ENCODE measurements around the gene CEP41.

The CEP41 gene, protein sequence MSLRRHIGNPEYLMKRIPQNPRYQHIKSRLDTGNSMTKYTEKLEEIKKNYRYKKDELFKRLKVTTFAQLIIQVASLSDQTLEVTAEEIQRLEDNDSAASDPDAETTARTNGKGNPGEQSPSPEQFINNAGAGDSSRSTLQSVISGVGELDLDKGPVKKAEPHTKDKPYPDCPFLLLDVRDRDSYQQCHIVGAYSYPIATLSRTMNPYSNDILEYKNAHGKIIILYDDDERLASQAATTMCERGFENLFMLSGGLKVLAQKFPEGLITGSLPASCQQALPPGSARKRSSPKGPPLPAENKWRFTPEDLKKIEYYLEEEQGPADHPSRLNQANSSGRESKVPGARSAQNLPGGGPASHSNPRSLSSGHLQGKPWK

DNA sequence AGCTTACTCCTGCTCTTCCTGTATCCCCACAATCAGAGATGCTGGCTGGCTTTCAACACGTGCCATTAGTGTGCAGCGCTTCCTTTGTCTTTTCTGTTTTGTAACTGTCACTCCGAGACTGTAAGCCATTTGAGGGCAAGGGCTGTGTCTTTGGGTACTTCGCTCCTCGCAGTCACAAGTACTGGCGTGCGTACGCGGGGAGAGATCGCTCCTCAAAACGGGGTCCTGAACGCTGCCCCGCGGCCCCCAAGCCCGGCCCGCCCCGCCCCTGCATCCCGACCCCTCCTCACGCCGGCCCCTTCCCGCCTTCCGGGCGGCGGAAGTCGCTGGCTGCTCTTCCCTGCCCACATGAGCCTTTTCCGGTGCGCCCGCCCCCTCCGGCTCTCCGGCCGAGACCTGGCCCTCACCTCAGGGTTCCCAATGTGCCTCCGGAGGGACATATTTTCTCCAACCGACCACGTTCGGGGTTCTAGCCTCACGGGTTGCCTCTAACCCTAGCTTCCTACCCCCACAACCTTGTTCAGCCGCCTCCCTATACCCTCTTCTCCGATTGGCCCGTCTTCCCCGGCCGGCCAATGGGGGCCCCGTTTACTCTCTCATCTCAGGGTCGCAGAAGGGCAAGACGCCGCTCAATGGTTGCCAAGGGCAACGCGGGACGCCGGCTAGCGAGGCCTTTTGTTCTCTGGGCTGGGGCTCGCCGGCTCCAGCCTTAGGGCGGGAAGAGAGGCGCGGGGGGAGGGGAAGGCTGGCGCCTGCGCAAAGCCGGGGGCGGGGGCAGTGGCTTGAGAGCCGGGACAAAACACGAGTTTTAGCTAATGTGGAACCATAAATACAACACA is at the start of gene CEP41:
TSS of gene CEP41 (minus strand) at position 490 of the 839 bp plus-strand sequence. CDS start at position 440, 50 bp downstream.
- peak; percentile 97 for DNase-seq

DNA sequence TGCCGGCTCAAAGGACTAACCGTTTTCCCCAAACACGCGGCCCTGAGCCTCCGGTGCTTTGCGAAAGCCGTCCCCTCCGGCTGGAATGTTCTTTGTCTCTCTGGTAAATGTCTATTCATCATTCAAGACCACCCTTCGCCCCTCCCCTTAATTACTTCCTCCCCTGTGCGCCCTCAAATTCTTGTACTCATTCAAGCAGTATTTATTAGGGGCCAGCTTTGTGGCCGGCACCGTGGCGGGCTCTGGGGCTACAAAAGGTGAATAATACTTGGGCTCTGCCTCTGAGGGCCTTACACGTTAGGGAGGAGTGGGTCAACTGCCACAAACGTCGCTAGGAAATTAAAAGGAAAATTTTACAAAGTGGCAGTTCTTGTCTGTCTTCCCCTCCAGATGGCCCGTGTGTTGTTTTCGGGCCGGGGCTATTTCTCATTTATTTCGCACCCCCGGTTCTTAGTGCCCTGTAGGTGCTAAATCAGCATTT is 49.5 kb upstream of the CEP41 start:
- no peak for DNase-seq

DNA sequence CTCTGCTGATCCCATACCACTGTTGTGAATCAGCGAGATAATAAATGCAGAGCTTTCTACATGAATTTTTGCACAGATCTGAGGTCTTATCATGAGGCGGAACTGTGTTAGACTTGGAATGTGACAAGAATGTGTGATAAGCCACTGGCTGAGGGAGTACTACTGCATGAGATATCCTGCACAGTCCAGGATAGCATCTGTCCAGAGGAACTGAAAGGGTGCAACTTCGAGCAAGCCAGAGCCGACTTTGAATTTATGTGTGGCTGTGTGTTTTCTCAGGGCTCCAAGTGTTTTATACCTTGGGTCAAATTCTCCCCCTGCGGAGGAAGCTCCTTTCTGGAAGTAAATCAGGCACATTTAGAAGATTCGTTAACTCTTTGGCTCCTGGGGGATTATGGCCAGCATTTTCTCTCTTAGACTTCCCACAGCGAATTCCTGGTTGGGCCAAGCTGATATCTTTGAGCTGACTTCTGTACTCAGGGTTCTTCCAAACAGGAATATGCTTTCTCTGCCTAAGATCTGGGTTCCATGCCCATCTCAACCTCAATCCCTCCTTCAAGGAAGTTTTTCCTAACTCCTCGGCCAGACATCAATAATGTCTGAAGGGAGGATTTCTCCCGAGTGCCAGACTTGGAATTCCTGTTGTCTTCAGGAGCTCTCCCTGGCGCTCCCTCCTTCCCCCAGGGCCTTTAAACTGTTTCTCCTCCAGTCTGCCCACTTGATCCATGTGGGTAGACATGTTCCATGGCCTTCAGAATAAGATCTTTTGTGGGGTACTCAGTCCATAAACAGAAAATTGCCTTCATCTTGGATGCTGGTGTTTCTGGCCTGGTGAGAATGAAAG is 48.5 kb upstream of the CEP41 start:
- no peak for DNase-seq

DNA sequence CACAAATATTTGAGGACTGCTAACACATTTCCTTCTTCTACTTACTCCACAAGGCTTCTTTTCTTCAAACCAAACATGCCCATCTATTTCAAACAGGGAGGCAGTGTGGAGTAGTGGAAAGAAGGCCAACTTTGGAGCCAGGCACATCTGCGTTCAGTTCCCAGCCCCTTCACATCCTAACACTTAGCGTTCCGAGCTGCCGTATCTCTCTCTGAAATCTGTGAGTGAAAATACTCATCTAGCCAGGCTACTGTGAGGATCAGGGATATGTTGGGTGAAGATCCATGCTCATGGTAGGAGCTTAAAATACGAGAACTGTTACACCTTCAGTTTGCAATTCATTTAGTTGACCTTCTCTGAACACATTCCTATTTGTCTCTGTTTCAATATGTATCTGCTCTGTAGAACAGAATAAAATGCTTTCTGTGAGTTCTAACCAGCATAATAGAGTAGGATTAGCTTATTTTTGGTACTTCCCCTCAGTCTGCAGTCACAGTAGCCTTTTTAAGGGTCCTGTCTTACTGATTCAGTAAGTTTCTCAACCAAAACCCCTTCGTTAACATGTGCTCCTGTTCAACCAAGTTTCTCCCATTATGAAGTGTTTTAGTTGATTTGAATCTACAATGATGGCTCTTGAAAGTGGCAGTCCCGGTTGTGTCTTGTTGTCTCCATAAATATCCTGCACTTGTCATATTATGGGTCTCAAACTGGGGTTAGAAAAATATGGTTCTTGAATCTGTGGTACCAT is 47.8 kb upstream of the CEP41 start:
- DNase-seq: no peak

DNA sequence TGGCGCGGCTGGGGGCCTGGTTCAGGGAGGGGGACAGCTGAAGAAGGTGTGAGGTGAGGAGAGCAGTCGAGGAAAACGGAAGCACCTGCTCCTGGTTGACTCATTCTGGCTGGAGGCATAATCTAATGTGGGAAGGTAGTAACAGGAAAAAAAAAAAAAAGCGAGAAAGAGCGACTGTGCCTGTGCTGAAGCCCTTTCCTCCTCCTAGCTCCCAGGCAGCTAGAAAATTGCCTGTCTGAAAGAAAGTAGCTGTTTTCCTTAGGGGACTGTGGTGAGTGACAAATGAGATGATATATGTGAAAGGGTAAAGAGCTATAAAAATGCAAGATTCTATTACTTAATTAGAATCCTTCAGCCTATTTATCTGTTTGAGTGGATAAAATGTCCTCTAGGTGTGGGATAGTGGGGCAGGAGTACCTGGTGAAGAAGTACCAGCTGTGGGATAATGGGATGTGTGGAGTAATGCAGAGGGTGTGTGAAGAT is 46.2 kb upstream of the CEP41 start:
- no peak for DNase-seq

DNA sequence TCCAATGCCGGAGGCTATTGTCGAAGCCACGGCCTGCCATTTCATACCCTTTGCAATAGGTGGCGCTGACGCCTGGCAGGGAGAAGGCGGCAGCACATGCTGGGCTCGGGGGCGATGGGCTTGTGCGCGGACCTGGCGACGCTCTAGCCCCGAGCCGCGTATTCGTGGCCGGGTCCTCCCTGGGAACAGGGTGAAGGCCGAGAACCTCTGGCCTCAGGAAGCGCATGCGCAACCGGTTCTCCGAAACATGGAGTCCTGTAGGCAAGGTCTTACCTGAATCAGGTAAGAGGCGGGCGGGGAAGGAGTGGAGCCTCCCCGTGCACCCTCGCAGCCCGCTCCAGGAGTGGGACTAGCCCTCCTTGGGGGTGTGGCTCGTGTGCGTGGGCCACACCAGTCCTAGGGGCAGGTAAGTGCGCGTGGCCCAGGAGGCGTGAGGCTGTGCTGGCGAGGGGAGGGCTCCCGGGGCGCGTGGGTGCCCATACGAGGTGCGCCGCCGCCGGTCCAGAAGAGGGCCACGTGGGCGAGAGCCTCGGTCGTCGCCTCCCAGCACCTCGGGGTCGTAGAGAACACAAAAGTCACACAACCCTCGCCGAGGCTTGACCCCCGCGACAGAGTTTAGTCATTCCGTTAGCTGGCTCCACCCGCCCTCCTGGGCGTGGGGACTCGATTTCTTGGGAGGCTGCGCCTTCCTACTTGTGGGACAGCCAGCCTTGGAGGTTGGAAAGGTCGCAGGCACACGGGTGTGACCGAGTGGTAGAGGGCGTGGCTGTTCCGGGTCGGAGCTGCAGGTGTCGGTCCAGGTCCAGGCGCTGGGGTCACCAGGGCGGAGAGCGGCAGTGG is 45.5 kb upstream of the CEP41 start:
- DNase-seq: peak; percentile 77

DNA sequence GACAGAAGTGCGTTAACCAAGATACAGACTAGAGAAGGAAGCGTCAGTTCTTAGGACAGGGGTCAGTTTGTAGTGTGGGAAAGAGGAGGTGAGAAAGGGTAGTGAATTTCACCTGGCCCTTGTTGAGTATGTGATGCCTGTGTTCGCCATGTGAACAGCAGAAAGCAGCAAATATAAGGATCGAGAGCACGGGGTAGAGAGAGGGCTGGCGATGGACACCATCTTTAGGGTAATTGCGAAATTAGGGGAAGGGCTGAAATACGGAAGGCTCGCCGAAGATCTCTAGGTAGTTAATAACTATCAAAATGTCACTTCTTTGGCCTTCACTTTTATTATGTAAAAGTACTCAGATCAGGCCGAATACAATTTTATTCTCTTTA is 44.9 kb upstream of the CEP41 start:
- no peak for DNase-seq

DNA sequence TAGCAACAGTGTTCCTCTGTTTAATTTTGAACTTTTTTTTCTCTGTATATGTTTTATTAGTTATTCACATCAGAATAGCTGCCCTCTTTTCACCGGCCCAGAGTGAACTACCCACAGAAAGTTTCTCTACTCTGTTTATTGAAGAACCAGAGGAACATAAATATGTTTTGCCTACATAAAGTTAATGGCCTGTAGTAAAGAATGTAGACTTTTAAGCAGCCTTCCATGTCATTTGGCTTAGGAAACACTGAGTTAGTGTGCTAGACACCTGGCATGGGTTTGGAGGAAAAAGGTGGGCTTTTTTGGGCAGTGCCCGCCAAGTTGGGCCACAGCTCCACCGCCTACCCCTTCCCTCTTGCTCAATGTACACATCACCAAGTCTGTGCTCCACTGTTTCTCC is 42.2 kb upstream of the CEP41 start:
- DNase-seq: no peak

DNA sequence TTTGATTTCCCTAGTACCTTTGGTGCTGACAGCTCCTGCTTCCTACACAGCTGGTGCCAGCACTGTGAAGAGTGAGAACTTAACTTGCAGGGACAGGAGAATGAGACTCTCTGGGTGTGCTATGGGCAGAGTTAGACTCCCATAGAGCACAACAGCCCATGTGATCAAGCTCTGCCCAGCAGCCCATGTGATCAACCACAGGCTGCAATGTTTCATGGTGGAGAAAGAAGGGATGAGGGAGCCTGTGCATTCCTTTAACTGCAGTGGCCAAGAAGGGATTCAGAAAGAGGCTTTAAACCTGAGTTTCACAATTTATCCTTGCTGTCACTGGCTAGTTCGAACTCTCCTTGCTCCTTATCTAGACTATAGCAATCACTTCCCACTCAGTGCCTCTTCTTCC is 41.1 kb upstream of the CEP41 start:
- no peak for DNase-seq

DNA sequence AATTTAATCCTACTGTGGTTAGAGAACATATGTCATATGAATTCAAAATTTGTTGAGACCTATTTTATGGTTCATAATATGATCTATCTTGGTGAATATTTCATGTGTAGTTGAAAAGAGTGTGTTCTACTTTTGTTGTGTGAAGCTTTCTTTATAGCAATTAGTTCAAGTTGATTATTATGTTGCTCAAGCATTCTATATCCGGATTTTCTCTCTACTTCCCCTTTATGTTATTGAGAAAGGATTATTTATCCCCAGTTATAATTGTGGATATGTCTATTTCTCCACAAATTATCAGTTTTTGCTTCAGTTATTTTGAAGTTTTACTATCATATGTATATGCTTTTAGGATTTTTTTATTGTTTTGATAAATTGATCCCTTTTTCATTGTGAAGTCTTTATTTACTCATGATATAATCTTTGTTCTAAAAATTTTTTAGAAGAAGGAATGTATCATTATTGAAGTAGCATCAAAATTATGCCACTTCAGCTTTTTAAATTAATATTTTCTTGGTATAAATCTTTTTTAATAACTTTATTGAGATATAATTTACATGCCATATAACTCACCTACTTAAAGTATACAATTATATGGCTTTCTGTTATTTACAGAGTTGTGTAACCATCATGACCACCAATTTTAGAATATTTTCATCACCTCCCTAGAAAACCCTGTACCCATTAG is 39.0 kb upstream of the CEP41 start:
- DNase-seq: no peak

DNA sequence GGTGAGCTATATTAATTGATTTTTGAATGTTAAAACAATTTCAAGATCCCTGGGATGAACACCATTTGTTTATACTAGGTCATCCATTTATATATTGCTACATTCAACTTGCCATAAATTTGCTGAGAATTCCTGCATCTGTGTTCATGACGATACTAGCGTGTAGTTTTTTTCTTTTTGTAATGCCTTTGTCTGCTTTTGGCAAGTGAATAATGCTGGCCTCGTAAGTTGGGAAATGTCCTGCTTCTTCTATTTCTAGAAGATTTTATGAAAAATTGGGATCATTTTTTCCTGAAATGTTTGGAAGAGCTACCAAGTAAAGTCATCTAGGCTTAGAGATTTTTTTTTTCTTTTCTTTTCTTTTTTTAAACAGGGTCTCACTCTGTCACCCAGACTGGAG is 38.2 kb upstream of the CEP41 start:
- no peak for DNase-seq

DNA sequence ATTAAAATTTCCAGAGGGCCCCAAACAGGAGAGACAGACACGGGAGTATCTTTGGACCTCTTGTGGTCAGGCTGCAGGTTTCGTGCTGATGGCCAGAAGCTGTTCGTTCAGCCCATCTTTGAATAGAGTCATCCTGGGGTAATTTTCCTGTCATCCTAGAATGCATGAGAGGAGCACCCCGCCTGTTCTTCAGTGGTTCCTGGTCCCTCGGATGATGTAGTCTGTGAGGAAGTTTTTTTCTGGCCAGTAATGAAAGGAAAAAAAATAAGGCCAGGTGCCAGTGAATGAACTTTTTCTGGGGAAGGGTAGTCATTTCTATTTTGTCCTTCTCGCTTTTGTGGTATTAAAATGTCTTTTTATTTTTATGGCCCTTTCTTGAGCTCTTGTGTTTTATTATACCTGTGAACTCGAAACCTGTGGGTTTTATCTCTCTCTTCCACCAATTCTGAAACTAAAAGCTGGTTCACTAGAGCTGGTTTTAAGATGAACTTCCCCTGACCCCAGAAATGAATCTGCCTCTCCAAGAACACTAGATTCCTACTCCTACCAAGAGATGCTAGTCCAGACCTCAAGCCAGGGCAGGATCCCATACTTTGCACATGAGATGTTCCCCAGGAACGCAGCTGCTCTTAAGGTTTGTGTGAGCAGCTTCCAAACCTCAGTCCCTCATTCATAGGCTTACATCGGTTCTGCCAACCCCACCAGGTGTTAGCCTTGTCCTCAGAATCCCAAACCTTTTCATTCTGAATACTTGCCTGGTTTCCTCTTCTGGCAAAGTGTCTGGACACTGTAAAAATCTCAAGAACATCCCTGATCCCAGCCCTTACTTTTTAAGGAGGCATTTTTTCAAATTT is 35.7 kb upstream of the CEP41 start:
- DNase-seq: no peak

DNA sequence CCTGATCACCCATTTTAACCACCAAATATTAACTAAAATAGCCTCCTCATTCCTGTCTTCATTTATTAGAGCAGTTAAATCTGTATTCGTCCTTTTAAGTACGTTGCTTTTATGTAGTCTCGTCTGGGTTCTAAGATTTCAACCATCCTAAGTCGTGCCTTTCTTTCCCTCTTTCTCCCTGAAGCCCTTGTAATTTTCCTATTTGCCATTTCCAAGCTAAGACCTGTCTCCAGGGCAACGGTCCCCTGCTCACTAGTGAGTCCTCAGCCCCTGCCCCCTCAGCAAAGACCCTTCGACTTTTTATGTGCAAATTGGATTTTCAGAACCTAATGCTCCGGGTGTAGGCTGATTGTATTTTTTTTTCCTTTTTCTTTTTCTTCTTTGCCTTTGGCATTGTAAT is 35.0 kb upstream of the CEP41 start:
- no peak for DNase-seq

DNA sequence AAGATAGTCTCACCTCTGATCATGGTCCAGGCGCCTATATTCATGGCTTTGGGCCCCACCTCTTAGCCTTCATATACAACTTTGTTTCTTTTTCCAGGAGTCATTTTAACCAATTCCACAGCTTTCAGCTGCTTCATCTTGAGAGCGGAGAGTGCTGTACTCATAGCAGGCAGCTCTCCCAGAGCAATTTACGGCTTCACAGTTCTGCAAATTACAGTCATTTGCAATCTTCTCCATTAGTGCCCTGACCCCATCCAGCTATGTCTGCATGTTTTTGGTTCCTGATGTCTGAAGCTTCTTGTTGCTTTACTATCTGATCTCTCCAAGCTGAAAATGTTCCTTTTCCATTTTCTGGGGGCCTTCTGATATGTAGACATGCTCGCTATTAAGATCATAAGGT is 33.1 kb upstream of the CEP41 start:
- no peak for DNase-seq

DNA sequence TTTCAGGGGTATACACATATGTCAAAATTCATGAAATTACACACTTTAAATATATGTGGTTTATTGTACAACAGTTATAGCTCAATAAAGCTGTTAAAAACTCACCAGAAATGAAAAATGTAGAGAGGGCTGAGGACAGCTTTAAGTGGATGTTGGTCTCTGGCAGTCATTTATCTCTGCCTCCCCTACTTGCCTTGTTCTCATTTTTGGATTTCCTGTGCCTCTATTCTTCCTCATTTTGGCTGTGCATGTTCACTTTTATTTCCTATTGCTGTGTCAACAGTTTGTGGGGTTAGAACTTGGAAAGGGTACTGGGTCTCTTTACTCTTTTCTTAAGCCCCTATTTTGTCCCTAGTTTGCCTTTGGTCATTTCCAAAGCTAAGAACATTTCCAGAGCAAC is 32.5 kb upstream of the CEP41 start:
- no peak for DNase-seq

DNA sequence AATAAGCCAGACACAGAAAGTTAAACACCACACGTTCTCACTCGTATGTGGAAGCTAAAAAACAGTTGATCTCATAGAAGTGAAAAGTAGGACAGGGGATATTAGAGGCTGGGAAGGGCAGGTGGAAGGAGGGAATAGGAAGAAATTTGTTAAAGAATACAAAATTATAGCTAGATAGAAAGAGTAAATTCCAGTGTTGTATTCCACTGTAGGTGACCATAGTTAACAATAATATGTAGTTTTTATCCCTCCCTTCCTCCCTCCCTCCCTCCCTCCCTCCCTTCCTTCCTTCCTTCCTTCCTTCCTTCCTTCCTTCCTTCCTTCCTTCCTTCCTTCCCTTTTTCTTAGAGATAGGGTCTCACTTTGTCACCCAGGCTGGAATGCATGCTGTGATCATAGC is 31.2 kb upstream of the CEP41 start:
- DNase-seq: no peak

DNA sequence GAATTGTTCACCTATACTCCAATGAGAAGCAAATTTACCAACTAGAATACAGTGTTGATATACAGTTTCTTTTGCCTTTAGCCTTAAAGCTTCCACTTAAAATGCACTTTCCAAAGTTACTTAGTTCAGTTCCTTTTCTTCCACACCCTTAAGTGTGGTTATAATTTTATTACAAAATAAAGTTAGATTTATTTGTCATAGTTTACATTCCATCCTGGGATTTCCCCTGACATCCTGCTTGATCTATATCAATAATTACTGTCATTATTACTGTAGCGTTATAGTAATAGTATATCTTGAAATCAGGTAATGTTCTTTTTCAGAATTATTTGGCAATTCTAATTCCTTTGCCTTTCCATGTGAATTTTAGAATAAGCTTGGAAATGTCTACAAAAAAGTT is 27.8 kb upstream of the CEP41 start:
- DNase-seq: no peak

DNA sequence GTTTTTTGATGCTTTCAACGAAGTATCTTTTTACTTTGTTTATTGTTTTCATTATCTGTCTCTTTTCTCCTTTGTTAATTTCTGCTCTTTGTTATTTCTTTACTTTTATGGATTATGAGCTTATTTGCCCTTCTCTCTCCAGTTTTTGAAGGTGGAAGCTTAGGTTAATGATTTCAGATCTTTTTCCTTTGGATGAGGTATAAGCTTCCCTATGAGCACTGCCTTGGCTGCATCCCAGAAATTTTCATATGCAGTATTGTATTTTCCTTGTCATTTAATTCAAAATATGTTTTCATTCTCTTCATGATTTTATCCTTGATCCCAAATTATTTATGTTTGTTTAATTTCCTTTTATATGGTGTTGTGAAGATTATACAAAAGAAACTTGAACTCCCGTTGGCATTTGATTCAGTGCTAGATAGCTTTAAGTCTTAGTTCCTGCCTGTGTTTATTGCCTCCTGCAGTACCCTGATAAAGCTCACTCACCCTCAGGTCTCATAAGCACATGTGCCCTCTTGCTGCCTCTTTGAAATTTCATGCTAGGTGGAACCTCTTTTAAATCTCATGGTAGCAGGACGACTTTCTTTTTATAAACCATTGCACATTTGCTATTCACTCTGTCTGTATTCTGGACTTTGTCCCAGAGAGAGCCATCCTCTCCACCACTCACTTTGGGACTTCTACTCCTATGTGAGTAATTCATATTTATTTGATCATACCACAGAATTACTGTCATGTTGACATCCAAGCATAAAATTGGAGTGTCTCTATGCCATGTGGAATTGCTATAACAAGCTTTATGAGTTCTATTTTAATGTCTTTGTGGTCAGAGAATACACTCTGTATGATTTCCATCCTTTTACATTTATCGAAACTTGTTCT is 23.0 kb upstream of the CEP41 start:
- DNase-seq: no peak

DNA sequence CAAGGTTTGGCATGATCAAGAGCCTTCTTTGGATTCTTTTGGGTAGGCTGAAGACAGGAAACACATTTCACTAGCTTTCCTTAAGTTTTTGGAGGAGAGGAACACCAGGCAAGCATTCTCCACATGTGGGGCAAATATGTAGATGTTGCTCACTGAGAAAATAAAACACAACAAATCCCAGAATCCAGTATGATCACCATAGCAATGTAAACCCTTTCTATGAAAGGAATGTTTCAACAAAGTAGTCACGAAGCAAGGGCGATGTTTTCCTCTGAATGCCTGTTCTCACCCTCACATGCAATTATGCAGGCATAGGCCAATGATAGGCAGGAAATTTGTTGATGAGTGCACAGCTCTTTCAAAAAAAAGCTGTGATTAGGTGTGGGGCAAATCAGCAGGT is 20.5 kb upstream of the CEP41 start:
- no peak for DNase-seq

All from activated CD8-positive, alpha-beta memory T cell treated with anti-CD3 and anti-CD28 coated beads, Interleukin-2, amount 50 U/mL, for 48 hours (primary cell).